Thyroid gland (tissue), 4 donors: ENCODE data around the gene POMGNT1. TPM values are rescaled to one million over a fixed set of nuclear protein-coding genes. Genes with fewer than 3 reads are reported as not detected.

Experiments
- DNase-seq, 2 donors: peaks; one replicate each; pipeline ENCODE4 v3.0.0-alpha.2; 2019
- H3K27ac ChIP-seq, 3 donors: fragments of 200-600 bp; sonication (generic); 1 replicate in 2 of 3; 2 replicates in 1 of 3; pipeline ENCODE4 v1.5.1; 2016 to 2019; ENCODE audit warnings: mild to moderate bottlenecking in 1 of 3, moderate library complexity in 1 of 3
- H3K27me3 ChIP-seq: fragments of 200-600 bp; sonication (generic); one replicate; pipeline ENCODE4 v1.5.1; 2019
- H3K36me3 ChIP-seq, 2 donors: fragments of 200-600 bp; sonication (generic); one replicate each; pipeline ENCODE4 v1.5.1; 2016 to 2019
- H3K4me1 ChIP-seq, 2 donors: fragments of 200-600 bp; sonication (generic); one replicate each; pipeline ENCODE4 v1.5.1; 2017 to 2019
- H3K4me3 ChIP-seq, 3 donors: fragments of 200-600 bp; sonication (generic); replicated peaks in 1 of 3; 1 replicate in 2 of 3; 2 replicates in 1 of 3; pipeline ENCODE4 v1.5.1; 2016; ENCODE audit warnings: mild to moderate bottlenecking in 1 of 3
- H3K9me3 ChIP-seq: fragments of 200-600 bp; sonication (generic); one replicate; pipeline ENCODE4 v1.5.1; 2017
- CTCF ChIP-seq, 6 experiments: fragments of 200-600 bp in 3 of 6; fragments of 450-650 bp in 3 of 6; sonication (generic) in 3 of 6; IDR thresholded peaks; one replicate each; pipeline ENCODE4 v1.5.1; 2016 to 2019; ENCODE audit warnings: antibody characterized with exemption in 6 of 6, mild to moderate bottlenecking in 2 of 6, inconsistent platforms in 1 of 6, moderate library complexity in 1 of 6
- POLR2A ChIP-seq, 2 donors: fragments of 450-650 bp; IDR thresholded peaks; one replicate each; pipeline ENCODE4 v1.6.1; 2017; ENCODE audit warnings: antibody characterized with exemption in 2 of 2, mild to moderate bottlenecking in 2 of 2, moderate library complexity in 1 of 2
- WGBS, 2 donors: methylation state at CpG; one replicate each; pipeline ENCODE4 v1.1.5; 2017; 5-methylcytosine and 5-hydroxymethylcytosine counted together
- intact Hi-C: fragments of 100-400 bp; cut with DNase I; formaldehyde crosslinking; loops from one replicate; pipeline ENCODE4 v1.15.1; 2023
- total RNA-seq, 4 donors: library from RNA; depleted of rRNA; stranded (reverse); fragments of >200 nt; gene quantifications; one replicate each; pipeline ENCODE4 v1.2.3, GENCODE V29; 2016

Gene POMGNT1
- total RNA-seq, 4 donors from 2014 or later: 54.2 to 90.8 (median 79.3) TPM

- WGBS, 2 donors: 52 to 61% methylated on average over 4 of the region's 4 CpGs
- TF ChIP-seq POLR2A (IDR thresholded peaks at IDR 0.05) (no peak), CTCF (IDR thresholded peaks at IDR 0.05) (no peak)
These were observed 24.8 kb downstream of the POMGNT1 start for GRCh38 chr1:46173361-46173856.

GRCh38 chr1:46172321-46172720, 25.9 kb downstream of the POMGNT1 start:
- Histone ChIP-seq H3K4me3 (no peak overlapping the region), H3K27ac (peak overlapping the region; percentile 80 to 95 (median 88)), H3K9me3 (no peaks in the 10 kb centered on the region), H3K4me1 (peaks cover 38 to 62% of the 10 kb centered on the region in 2 donors), H3K27me3 (no peaks in the 10 kb centered on the region), H3K36me3 (no peaks in the 10 kb centered on the region)
- intact Hi-C loops: no loop called here
- WGBS, 2 donors: 80 to 82% methylated on average over 4 of the region's 4 CpGs
- TF ChIP-seq POLR2A (IDR thresholded peaks at IDR 0.05) (no peak), CTCF (IDR thresholded peaks at IDR 0.05) (no peak)
- no peak for DNase-seq

More at GRCh38 chr1:46173361-46173856, 24.8 kb downstream of the POMGNT1 start:
- no peaks in the 10 kb centered on the region for H3K36me3 ChIP-seq
- H3K4me3 ChIP-seq: no peak overlapping the region
- peak overlapping the region in 2 of 3 donors; percentile 80 to 88 for H3K27ac ChIP-seq
- no peak for DNase-seq
- peaks cover 35 to 57% of the 10 kb centered on the region in 2 donors for H3K4me1 ChIP-seq
- no peaks in the 10 kb centered on the region for H3K27me3 ChIP-seq
- no peaks in the 10 kb centered on the region for H3K9me3 ChIP-seq
- intact Hi-C loops: no loop called here

- H3K4me3 ChIP-seq: no peak overlapping the region
- peaks cover 41 to 67% of the 10 kb centered on the region in 2 donors for H3K4me1 ChIP-seq
- peak overlapping the region; percentile 80 to 95 (median 88) for H3K27ac ChIP-seq
- peak; percentile 97 to 98 for DNase-seq
- no peaks in the 10 kb centered on the region for H3K36me3 ChIP-seq
- TF ChIP-seq POLR2A (IDR thresholded peaks at IDR 0.05): peak in 1 of 2 donors; percentile 54
- TF ChIP-seq CTCF (IDR thresholded peaks at IDR 0.05): peak in 2 of 6 experiments; percentile 12
- intact Hi-C loops: no loop called here
- H3K9me3 ChIP-seq: no peaks in the 10 kb centered on the region
- 13 to 28% methylated on average over 5 to 6 of the region's 6 CpGs for WGBS, 2 donors
- no peaks in the 10 kb centered on the region for H3K27me3 ChIP-seq
These were observed 26.4 kb downstream of the POMGNT1 start for GRCh38 chr1:46171871-46172270.

GRCh38 chr1:46171351-46171750, 26.9 kb downstream of the POMGNT1 start:
- no peaks in the 10 kb centered on the region for H3K9me3 ChIP-seq
- H3K27me3 ChIP-seq: no peaks in the 10 kb centered on the region
- WGBS, 2 donors: 41 to 58% methylated on average over 5 to 8 of the region's 8 CpGs
- TF ChIP-seq POLR2A (IDR thresholded peaks at IDR 0.05): no peak
- no peak for TF ChIP-seq CTCF (IDR thresholded peaks at IDR 0.05)
- H3K27ac ChIP-seq: peak overlapping the region; percentile 80 to 95 (median 88)
- DNase-seq: peak; percentile 78 to 82
- no peaks in the 10 kb centered on the region for H3K36me3 ChIP-seq
- H3K4me1 ChIP-seq: peaks cover 45 to 72% of the 10 kb centered on the region in 2 donors
- no peak overlapping the region for H3K4me3 ChIP-seq
- intact Hi-C loops: no loop called here

GRCh38 chr1:46169811-46170454, 28.3 kb downstream of the POMGNT1 start:
- H3K9me3 ChIP-seq: no peaks in the 10 kb centered on the region
- no peaks in the 10 kb centered on the region for H3K36me3 ChIP-seq
- H3K27me3 ChIP-seq: no peaks in the 10 kb centered on the region
- intact Hi-C loops: no loop called here
- no peak for TF ChIP-seq POLR2A (IDR thresholded peaks at IDR 0.05)
- TF ChIP-seq CTCF (IDR thresholded peaks at IDR 0.05): no peak
- H3K4me1 ChIP-seq: peaks cover 45 to 71% of the 10 kb centered on the region in 2 donors
- H3K4me3 ChIP-seq: no peak overlapping the region
- peak overlapping the region in 2 of 3 donors; percentile 49 to 81 for H3K27ac ChIP-seq
- no peak for DNase-seq
- 94 to 96% methylated on average over 3 of the region's 3 CpGs for WGBS, 2 donors
